HFFc6 (cell line): ENCODE results near the gene CSMD2. TPM values are rescaled to one million over a fixed set of nuclear protein-coding genes. Genes with fewer than 3 reads are reported as not detected.

Source experiments
- DNase-seq: peaks from one replicate; pipeline ENCODE4 v3.0.0-alpha.2; 2018
- H3K27ac Mint-ChIP-seq: 2 replicates; pipeline ENCODE4 v1.8.0; 2020; ENCODE audit warnings: mild to moderate bottlenecking, mixed read lengths
- H3K27me3 Mint-ChIP-seq: 2 replicates; pipeline ENCODE4 v1.8.0; 2021; ENCODE audit warnings: mild to moderate bottlenecking, moderate library complexity, mixed read lengths; ENCODE audit not compliant: insufficient read depth
- H3K36me3 Mint-ChIP-seq: 2 replicates; pipeline ENCODE4 v1.8.0; 2021; ENCODE audit warnings: low read depth, mixed read lengths
- H3K4me1 Mint-ChIP-seq: 2 replicates; pipeline ENCODE4 v1.8.0; 2020; ENCODE audit warnings: low read depth, mixed read lengths
- H3K4me3 Mint-ChIP-seq: 2 replicates; pipeline ENCODE4 v1.8.0; 2020; ENCODE audit warnings: mild to moderate bottlenecking, moderate library complexity, mixed read lengths
- H3K9me3 Mint-ChIP-seq: 2 replicates; pipeline ENCODE4 v1.8.0; 2020; ENCODE audit warnings: mild to moderate bottlenecking, mixed read lengths
- total RNA-seq, 6 experiments: library from RNA; stranded (reverse); fragmentation: NEBNext Ultra II Directional; extraction: Animal tissue kit (Norgen Biotek cat#: 25700); gene quantifications; 2 replicates in 1 of 6; 3 replicates in 5 of 6; pipeline ENCODE4 v1.2.3, GENCODE V29; 2021
- TF ChIP-seq, protein P1 (sequence below): fragments of 200-600 bp; sonication (generic); IDR thresholded peaks from 2 replicates; pipeline ENCODE4 v1.5.0; 2021; ENCODE audit warnings: antibody characterized with exemption, mild to moderate bottlenecking

CSMD2 gene
- total RNA-seq, 6 experiments from 2014 or later: 0.77 to 3.2 (median 1.2) TPM

DNA sequence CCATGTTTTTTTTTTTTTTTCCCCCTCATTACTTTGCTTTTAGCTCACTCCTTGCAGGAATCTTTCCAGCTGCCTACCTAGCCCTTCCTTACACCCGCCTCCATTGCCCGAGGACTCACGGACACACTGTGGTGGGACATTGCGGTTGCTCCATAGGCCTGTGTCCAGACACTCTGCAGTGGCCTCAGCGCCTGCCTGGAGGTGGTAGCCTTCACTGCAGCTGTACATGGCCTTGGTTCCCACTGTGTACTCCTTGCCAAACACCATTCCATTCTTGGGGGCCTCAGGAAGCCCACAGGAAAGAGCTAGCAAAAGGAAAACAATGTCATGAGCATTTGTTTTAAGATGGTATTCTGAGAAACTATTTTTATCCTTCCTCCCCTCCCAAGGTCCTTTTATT, 592.6 kb downstream of the CSMD2 start:
- H3K27me3 Mint-ChIP-seq: peaks cover 7% of the 10 kb centered on the region
- no peaks in the 10 kb centered on the region for H3K9me3 Mint-ChIP-seq
- H3K27ac Mint-ChIP-seq: no peak overlapping the region
- H3K4me1 Mint-ChIP-seq: no peaks in the 10 kb centered on the region
- TF ChIP-seq, protein P1, sequence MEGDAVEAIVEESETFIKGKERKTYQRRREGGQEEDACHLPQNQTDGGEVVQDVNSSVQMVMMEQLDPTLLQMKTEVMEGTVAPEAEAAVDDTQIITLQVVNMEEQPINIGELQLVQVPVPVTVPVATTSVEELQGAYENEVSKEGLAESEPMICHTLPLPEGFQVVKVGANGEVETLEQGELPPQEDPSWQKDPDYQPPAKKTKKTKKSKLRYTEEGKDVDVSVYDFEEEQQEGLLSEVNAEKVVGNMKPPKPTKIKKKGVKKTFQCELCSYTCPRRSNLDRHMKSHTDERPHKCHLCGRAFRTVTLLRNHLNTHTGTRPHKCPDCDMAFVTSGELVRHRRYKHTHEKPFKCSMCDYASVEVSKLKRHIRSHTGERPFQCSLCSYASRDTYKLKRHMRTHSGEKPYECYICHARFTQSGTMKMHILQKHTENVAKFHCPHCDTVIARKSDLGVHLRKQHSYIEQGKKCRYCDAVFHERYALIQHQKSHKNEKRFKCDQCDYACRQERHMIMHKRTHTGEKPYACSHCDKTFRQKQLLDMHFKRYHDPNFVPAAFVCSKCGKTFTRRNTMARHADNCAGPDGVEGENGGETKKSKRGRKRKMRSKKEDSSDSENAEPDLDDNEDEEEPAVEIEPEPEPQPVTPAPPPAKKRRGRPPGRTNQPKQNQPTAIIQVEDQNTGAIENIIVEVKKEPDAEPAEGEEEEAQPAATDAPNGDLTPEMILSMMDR: no peak
- no peak overlapping the region for H3K4me3 Mint-ChIP-seq
- H3K36me3 Mint-ChIP-seq: no peaks in the 10 kb centered on the region
- DNase-seq: no peak

DNA sequence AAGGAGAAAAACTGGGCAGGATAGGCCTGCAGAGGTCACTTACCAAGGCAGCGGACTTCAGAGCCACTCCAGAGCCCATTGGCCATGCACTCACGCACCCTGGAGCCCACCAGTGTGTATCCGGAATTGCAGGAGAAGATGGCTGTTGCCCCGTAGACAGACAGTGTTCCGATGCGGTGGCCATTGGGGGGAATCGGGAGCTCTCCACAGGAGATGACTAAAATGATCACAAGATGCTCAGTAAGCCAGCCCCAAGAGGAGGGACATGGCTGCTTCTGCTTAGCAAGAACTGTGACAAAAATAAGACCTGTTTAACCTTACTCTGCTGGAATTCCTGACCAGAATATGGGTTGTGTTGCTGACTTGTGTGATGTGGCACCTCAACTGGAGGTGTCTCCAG, 595.7 kb downstream of the CSMD2 start:
- Mint-ChIP-seq H3K4me1 (no peaks in the 10 kb centered on the region), H3K9me3 (no peaks in the 10 kb centered on the region), H3K27me3 (peaks cover 10% of the 10 kb centered on the region), H3K36me3 (no peaks in the 10 kb centered on the region), H3K4me3 (no peak overlapping the region), H3K27ac (no peak overlapping the region)
- TF ChIP-seq, protein P1: no peak
- DNase-seq: no peak

DNA sequence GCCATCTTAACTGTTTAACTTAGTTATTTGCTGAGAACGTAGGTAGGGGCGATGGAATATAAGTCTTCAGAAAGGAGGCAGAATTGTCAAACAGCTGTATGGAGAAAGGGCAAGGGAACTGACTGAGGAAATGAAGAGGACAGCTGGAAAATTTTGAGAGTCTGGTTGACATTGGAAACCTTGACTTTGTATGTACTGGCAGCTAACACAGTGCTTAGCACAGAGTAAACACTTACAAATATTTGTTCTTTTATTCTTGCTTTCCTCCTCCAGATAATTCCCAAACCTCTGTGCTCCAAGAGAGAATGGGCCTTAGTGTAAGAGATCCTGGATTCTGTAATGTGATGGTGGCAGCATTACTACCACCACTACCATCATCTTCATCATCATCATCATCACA, 601.3 kb downstream of the CSMD2 start:
- no peak overlapping the region for H3K4me3 Mint-ChIP-seq
- no peaks in the 10 kb centered on the region for H3K4me1 Mint-ChIP-seq
- H3K36me3 Mint-ChIP-seq: no peaks in the 10 kb centered on the region
- H3K27me3 Mint-ChIP-seq: peaks cover 12% of the 10 kb centered on the region
- peaks cover 4% of the 10 kb centered on the region; the same call in 1 of the 2 replicates for H3K9me3 Mint-ChIP-seq
- TF ChIP-seq, protein P1: no peak
- no peak for DNase-seq
- no peak overlapping the region for H3K27ac Mint-ChIP-seq

DNA sequence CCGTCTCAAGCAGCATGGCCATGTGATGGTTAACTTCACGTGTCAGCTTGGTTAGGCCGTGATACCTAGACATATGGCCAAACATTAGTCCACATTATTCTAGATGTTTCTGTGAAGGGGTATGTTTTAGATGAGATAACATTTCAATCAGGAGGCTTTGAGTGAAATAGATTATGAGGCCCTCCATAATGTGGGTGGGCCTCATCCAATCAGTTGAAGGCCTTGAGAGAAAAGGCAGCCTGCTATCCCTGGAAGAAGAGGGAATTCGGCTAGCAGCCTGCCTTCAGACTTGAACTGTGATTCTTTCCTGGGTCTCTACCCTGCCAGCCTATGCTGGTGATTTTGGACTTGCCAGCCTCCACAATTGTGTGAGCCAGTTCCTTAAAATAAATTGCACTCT, 602.5 kb downstream of the CSMD2 start:
- TF ChIP-seq, protein P1: no peak
- DNase-seq: no peak
- Mint-ChIP-seq H3K9me3 (peaks cover 4% of the 10 kb centered on the region; the same call in 1 of the 2 replicates), H3K4me3 (no peak overlapping the region), H3K4me1 (no peaks in the 10 kb centered on the region), H3K36me3 (no peaks in the 10 kb centered on the region), H3K27ac (no peak overlapping the region), H3K27me3 (peaks cover 8% of the 10 kb centered on the region)

GRCh38 chr1:33561576-33561975, 603.5 kb downstream of the CSMD2 start:
- Mint-ChIP-seq H3K27me3 (peaks cover 8% of the 10 kb centered on the region), H3K36me3 (no peaks in the 10 kb centered on the region), H3K4me1 (no peaks in the 10 kb centered on the region), H3K9me3 (peaks cover 4% of the 10 kb centered on the region; the same call in 1 of the 2 replicates), H3K27ac (no peak overlapping the region), H3K4me3 (no peak overlapping the region)
- no peak for DNase-seq
- TF ChIP-seq, protein P1: no peak

DNA sequence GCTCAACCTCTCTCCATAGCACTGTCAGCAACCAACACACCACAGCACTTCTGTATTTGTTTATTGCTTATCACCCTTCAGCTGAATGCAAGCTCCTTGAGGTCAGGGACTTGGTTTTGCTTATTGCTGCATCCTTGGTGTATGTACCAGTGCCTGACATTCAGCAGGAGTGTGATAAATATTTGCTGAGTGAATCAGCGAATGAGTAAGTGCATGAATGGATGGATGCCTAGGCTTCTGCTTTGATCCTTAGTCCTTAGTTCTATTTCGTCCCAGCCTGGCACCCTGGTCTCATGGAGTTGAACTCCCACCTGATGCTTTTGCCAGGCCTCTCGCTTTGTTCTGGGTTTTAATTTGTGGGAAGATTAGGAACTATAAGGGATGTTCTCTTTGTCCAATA, 604.4 kb downstream of the CSMD2 start:
- TF ChIP-seq, protein P1: no peak
- DNase-seq: no peak
- no peak overlapping the region for H3K27ac Mint-ChIP-seq
- peaks cover 6% of the 10 kb centered on the region for H3K27me3 Mint-ChIP-seq
- no peaks in the 10 kb centered on the region for H3K4me1 Mint-ChIP-seq
- H3K36me3 Mint-ChIP-seq: no peaks in the 10 kb centered on the region
- H3K9me3 Mint-ChIP-seq: peaks cover 4% of the 10 kb centered on the region; the same call in 1 of the 2 replicates
- H3K4me3 Mint-ChIP-seq: no peak overlapping the region
